HG02571 (cell line): Measurements from ENCODE around the gene BTN1A1.

Source experiments
- ATAC-seq: cut with Tn5 transposase; IDR thresholded peaks from one replicate; pipeline ENCODE4 v1.9.1; 2021; ENCODE audit warnings: mild to moderate bottlenecking, moderate library complexity; ENCODE audit not compliant: unreplicated experiment

Gene BTN1A1

DNA sequence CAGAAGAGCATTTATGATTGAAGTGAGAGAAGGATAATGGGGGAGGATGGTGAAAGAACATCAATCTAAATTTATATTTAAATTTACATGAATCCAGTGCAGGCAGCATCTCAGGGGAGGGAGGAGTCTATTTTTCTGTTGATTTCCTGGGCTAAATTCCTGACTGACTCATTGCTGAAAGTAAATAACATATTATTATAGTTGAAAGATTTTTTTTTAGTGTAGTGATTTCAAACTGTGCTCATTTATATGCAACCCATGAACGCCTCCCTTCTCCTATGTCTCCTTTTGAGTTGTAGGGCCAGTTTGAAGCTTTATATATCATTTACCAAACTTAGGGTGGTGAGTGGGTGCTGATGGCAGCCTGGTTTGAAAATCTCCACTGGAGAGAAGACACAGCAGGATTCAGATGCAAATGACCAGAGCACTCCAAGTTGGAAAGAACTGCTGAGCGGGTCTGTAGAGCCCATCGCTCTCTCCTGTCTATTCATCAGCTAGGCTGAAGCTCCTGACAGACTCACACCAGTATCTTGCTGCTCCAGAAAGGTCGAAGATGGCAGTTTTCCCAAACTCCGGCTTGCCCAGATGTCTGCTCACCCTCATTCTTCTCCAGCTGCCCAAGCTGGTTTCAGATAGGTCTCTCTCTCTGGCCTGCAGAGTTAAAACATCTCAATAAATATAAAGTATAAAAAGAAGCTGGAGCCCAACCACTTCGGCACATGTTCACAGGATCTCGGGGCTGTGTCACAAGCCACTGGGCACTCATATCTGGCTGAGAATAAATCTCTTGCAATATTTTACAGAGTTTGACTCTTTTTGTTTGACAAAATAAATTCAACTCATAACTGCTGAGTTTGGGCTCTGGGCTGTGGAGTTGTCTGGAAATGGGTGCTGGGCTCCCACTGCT, 24.0 kb upstream of the BTN1A1 start:
- ATAC-seq = no peak

DNA sequence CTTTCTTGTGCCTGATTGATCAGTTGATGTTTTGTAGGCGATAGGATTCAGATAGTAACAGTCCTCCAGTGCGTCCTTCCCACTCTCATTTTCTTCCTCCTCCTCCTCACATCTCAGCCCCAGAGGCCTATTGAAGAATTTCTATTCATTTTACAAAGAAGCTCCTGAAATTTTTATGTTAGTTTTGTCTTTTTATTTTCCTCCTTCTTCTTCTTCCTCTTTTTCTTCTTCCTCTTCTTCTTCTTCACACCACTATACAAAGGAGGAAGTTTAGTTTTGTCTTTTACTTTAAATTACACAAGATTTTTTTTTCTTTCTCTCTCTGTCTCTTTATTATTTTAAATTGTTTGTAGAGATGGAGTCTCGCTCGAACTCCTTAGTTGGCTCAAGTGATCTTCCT, 23.2 kb upstream of the BTN1A1 start:
- ATAC-seq = no peak

DNA sequence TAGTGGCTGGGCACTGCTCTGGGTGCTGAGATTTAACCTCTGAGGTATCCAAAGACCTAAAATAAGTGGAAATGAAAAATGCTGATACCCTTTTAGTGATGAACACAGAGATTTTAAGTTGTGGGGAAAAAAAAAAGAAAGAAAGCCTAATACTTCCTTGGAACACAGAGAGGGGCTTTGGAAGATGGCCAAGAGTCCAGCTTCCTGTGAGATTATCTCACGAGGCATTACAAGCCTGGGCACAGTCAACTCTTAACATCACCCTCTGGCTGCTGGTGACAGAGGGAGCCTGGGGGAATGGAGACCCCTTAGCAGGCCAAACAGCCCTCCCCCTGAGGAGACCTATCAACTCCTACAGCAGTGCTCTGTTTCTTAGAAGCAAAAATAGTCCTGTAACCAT, 22.7 kb upstream of the BTN1A1 start:
- no peak for ATAC-seq

DNA sequence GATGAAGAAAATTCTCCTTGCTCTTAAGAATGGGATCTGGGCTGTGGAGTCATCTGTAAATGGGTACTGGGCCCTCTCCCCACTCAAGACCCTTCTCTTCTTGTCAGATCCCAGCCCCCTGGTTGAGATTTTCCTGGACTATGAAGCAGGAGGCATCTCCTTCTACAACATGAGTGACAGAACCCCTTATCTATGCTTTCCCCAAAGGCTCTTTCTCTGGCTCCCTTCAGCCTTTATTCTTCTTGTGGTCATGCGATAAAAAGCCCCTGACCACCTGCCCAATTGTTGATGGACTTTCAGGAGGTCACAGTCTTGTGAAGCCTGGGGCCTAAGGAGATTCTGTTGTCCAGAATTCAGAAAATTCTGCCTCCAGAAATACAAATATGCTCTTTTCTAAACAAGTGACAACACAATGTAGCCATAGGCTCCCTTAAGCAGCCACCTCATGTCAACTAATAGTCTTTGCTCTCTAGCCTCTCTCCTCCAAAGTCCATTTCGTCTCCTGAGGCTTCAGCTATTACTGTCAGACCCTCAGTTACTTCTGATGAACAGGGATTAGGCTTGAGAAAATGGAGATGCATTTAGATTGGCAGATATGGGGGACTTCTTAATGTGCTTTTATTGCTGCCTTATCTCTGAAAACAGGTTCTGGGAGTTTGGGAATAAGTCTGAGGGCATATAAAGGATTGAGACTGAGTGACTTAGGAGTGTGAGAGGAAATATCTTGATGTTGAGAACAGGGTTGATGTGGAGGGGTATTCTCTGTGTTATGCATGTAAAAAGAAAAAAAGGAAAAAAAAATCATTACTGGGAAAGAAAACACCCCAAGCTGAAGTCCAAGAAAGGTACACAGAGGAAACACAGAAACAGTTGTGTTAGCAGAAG, 21.8 kb upstream of the BTN1A1 start:
- ATAC-seq = no peak

DNA sequence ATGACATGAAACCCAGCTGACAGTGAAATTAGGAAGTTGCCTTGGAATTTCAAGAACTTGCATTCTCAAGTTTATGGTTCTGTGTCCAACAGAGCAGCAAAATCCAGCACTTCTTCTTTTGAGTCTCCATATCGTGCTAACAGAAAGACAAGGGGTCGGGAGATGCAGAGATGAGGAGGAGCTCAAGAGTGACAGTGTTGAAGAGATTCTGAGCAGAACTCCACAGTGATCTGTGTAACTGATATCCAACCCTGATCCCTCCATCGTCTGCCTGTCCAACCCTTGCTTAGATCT, 21.2 kb upstream of the BTN1A1 start:
- ATAC-seq = no peak

DNA sequence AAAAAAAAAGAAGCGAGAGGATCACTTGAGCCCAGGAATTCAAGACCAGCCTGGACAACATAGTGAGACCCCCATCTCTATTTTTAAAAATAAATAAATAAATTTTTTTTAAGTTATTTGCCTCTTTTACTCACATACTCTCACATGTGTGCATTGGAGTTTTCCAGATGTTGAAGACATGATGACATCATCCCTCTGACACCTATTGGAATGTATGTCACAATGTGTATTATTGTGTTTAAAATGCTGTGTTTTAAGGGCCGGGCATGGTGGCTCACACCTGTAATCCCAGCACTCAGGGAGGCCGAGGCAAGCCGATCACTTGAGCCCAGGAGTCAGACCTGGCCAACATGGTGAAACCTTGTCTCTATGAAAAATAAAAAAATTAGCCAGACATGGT, 17.8 kb upstream of the BTN1A1 start:
- ATAC-seq = no peak

DNA sequence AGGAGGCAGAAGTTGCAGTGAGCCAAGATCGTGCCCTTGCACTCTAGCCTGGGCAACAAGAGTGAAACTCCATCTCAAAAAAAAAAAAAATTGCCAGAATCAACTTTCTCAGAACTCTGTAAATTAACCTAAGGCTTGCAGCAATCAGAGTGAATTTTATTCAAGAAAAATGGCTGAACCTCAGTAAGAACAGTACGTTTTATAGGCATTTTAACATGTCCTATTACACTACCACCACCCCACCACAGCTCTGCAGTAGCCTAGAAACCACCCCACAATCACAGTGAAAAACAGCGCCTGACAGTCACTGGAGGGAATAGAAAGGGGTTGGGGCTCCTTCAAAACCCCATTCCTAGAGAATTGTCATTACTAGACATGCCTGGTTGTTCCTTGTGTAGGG, 16.4 kb upstream of the BTN1A1 start:
- no peak for ATAC-seq

DNA sequence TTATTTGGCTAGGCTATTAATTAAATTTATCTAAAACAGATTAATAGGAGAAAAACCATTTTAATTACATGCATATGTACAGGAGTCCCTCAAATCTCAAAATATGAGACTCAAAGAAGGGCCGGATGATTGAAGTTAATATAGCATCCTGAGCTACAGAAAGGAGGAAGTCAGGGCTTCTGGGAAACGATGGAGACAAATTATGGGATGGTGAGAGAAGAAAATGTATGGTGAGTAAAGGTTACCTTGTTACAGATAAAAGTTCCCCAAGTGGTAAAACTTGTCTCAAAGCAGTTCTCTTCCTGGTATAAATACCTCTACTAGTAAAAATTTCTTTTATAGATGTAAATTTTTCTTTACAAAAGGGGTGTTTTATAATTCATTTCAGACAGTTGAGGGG, 15.9 kb upstream of the BTN1A1 start:
- no peak for ATAC-seq

DNA sequence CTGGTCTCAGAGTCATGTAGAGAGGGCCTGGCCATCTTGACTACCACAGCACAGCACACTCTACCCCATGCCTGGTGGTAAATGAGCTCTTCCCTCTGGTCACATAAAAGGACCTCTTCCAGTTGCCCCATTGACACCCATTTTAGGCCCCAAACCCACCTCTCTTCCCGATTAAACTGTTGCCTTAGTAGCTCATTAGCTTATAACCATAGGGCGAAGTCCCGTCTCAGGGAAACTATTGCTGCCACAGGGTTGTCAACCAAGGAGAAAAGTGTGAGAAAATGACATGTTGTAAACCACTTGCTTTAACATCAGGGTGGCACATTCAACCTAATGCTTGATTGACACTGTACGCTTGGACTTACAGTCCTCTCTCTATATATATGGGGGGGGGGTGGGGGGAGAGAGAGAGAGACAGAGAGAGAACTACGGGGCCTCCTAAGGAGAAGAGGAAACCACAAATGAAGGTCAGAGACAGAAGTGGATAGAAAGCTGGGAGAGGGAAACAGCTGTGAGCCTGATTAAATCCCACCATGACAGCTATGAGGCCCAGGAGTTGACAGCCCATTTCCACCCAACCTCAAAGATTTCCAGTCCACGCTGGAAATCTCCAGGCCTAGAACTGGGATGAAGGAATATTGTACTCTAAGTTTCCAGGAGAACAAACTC, 14.9 kb upstream of the BTN1A1 start:
- no peak for ATAC-seq

DNA sequence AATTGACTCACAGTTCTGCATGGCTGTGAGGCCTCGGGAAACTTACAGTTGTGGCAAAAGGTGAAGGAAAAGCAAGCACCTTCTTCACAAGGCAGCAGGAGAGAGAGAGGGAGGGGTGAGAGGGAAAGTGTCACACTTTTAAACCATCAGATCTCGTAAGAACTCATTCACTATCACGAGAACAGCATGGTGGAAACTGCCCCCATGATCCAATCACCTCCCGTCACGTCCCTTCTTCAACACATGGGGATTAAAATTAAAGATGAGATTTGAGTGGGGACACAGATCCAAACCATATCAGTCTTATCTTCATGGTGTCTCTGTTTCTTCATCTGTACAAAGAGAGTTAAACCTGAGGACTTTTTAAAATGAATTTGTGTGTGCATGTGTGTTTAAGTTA, 13.7 kb upstream of the BTN1A1 start:
- no peak for ATAC-seq

DNA sequence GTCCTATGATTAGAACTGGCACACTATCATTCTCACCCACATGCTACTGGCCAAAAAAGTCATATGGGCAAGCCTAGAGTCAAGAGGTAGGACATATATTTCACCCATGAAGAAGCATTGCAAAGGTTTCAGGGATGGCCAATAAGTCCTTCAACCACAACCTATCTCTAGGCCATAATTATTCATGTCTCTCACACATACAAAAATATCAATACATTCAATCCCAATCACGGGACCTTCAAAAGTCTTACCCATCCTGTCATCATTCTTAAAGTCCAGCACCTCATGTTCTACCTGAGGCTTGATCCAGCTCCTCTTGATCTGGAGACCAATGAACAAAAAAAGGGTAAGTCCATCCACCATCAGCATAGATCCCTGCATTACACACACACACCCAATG, 12.6 kb upstream of the BTN1A1 start:
- no peak for ATAC-seq

DNA sequence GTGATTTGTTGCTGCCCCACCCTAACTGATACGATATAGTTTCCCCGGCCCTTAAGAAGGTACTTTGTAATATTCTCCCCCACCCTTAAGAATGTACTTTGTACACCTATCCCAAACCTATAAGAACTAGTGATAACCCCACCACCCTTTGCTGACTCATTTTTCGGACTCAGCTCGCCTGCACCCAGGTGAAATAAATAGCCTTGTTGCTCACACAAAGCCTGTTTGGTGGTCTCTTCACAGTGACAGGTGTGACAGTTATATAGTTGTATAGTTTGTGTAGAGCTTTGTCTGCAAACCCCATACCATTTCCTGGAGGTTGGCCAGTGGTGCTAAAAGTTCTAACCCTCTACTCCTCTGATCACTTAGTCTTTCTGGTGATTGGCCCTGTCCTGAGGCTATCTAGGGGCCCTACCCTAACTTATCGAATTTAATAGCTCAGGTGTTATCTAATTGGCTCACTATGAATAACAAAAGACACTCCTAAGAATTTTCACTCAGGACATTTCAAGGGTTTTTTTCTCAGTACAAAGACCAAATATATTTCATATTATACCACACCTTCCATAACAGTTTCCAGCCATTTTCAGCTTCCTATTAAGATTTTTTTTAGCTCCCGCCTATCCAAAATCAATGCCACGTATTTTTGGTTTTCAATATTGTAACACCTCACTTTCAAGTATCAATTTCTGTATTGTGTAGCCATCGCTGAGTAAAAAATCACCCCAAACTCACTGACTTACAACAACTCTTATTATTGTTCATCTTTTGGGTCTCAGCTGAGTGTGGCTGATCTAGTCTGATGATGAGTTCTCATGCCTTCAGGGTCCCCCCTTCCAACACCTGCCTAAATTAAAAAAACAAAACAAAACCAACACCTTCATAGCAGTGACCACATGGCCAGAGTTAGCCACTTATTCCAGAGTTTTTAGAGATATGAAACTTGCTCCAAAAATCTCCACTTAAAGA, 9.8 kb upstream of the BTN1A1 start:
- ATAC-seq = no peak

DNA sequence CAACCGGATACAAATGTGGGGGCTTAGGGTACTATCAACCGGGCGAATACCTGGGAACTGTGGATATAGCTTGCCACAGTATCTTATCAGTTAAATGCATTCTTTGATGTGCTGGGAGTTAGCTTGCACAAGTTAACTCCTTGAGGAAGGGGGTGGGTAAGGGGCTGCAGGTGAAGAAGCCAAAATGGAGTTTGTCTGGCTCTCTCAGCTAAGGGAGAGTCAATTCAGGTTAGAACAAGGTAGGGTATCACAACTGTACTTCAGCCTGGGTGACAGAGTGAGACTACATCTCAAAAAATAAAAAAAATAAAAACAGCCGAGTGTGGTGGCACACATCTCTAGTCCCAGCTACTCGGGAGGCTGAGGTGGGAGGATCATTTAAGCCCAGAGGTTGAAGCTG, 8.5 kb upstream of the BTN1A1 start:
- ATAC-seq = no peak

DNA sequence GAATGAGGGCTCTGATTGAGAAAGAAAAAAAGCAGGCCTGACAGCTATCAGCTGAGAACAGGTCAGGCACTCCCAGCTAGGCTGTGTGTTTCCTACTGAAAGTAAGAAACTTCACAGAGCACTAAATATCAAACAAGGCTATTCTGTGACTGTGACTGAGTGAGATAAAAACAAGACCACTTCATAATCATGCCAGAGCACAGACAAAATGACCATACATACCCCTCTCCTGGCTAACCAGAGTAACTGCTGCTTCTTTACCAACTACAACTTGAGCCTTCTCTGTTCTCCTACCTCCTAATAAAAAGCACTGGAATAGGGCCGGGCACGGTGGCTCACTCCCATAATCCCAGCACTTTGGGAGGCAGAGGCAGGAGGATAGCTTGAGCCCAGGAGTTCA, 6.8 kb upstream of the BTN1A1 start:
- ATAC-seq = no peak

DNA sequence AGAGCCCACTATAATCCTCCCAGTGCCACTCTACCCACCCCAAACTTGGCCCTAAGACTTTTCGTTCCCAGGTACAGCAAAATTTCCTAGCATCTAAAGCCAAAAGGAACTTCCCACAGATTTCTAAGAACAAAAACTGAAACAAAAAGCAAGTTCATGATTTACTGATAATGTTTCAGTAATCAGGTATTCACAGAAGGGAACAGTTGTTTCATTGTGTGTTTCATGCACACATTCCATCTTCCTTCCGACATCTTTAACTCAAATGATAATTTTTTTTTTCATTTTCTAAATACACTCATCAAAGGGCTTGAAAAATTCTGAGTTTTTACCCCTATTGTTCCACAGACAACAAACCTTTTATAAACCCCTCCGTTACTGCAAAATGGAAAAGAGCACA, 6.0 kb upstream of the BTN1A1 start:
- ATAC-seq = no peak

DNA sequence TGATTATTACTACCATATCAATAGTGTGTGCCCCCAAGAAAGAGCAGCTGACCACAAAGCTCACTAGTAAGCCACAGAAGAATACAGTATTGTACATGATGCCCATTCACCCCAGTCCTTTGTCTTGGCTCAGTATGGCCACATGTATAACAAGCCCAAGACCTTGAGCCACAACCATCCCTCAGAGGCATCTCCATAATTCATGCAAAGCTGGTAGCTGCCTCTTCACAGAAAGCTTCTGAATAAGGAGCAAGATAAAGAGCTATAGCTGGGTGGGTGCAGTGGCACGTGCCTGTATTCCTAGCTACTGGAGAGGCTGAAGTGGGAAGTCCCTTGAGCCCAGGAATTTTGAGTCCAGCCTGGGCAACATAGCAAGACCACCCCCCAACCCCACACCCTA, 4.8 kb upstream of the BTN1A1 start:
- ATAC-seq = no peak

DNA sequence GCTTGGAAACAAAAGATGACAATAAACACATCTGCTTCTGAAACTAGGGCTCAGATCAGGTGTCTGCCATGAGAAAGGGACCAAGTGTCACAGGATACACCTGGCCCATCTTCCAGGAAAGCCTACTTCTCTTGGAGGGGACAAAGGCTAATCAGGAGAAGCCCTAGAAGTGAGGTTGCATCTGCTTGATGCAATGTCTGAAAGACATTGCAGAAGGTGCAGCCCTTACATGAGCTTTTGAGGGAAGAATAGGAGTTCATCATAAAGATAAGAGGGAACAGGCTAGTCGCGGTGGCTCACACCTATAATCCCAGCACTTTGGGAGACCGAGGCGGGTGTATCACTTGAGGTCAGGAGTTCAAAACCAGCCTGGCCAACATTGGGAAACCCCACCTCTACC, 2.5 kb upstream of the BTN1A1 start:
- ATAC-seq = no peak

DNA sequence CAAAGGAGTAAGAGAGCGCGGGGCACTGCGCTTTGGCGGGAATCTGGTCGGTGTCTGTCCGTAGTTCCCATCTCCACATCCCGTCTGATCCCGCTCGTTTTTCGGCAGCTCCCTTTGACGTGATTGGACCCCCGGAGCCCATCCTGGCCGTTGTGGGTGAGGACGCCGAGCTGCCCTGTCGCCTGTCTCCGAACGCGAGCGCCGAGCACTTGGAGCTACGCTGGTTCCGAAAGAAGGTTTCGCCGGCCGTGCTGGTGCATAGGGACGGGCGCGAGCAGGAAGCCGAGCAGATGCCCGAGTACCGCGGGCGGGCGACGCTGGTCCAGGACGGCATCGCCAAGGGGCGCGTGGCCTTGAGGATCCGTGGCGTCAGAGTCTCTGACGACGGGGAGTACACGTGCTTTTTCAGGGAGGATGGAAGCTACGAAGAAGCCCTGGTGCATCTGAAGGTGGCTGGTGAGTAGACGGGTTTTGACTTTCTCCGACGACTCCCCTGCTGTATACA, 1.4 kb downstream of the BTN1A1 start:
- ATAC-seq = no peak

DNA sequence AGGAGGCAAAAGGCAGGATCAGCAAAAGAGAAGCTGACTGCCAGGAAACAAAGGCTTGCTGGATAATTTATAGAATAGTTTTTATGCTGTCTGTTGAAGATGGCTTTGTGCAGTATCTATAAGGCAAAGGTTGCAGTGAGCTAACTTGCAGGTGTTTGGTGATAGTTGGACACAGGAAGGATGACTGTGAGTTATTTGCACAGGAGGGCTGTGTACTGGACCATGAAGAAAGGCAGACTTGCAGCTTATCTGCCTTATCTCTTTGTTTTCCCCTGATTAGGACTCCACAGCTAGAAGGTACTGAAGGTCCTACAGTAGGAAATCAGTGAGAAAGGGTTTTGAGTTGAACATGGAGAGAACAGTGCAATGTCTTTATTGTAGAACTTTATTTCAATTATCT, 2.1 kb downstream of the BTN1A1 start:
- no peak for ATAC-seq

DNA sequence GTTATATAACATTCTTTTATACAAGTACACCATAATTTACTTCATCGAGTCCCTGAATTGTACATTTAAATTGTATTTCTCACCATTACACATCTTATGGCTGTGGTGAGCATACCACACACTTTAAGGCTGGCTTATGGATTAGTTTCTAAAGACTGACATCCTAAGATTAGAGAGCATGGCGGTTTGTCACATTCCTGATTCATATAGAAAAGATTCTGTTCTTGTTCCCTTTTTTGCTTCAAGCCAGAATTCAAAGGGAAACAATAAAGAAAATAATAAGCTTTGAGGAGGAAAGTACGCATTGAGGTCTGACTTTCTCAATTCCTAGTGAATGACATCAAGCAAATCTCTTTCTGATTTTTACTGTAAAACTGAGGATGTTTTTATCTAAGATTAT, 2.5 kb downstream of the BTN1A1 start:
- ATAC-seq = no peak
